ENCODE data around the gene BIK. TPM values are rescaled to one million over a fixed set of nuclear protein-coding genes. Genes with fewer than 3 reads are reported as not detected.

Gene BIK
- total and polyA plus RNA-seq, 2 experiments from 2014 or later, result 9.6 to 9.8 TPM

GRCh38 chr22:43133401-43133800 is 22.9 kb downstream of the BIK start:
- H3K27ac ChIP-seq (ENCODE audit: low read depth), result no peak overlapping the region
- Mint-ChIP-seq H3K27me3 (ENCODE audit: insufficient read depth, low read depth, poor library complexity) (peaks cover 2% of the 10 kb centered on the region), H3K27ac (no peak overlapping the region; the same call in 1 of the 2 replicates), H3K4me3 (no peak overlapping the region), H3K36me3 (ENCODE audit: low read depth) (peaks cover 44% of the 10 kb centered on the region; the same call in 2 of the 3 replicates), H3K9me3 (no peaks in the 10 kb centered on the region), H3K4me1 (peaks cover 7% of the 10 kb centered on the region; the same call in 2 of the 3 replicates)
- H4K20me1 ChIP-seq (replicated peaks; ENCODE audit: insufficient read depth), result 0 out of 2 replicates have a peak, but pooled peaks cover 14% of the 10 kb centered on the region
- no peaks in the 10 kb centered on the region for H3K27me3 ChIP-seq (ENCODE audit: insufficient read depth)
- no peak overlapping the region for H3K4me2 ChIP-seq
- no peak overlapping the region for H3K4me3 ChIP-seq
- no peak overlapping the region for H2AFZ ChIP-seq
- no peak for TF ChIP-seq POLR2AphosphoS5 (IDR thresholded peaks at IDR 0.05; ENCODE audit: low read depth)
- TF ChIP-seq JUNB (IDR thresholded peaks at IDR 0.05; ENCODE audit: unreplicated experiment), result no peak
- no peak for TF ChIP-seq STAT1 (IDR thresholded peaks at IDR 0.05; ENCODE audit: unreplicated experiment)
- TF ChIP-seq EZH2 (IDR thresholded peaks at IDR 0.05; ENCODE audit: low read depth, unreplicated experiment), result no peak
- no peak for TF ChIP-seq NANOG (IDR thresholded peaks at IDR 0.05; ENCODE audit: borderline replicate concordance)
- no peak for TF ChIP-seq ETS1 (IDR thresholded peaks at IDR 0.05)
- no peak for TF ChIP-seq EZH2phosphoT487 (IDR thresholded peaks at IDR 0.05; ENCODE audit: unreplicated experiment)
- no peak for TF ChIP-seq ZNF462 (CRISPR knock-in tag; IDR thresholded peaks at IDR 0.05)
- TF ChIP-seq ZNF331 (CRISPR knock-in tag; IDR thresholded peaks at IDR 0.05; ENCODE audit: low read depth), result no peak
- TF ChIP-seq CREB1 (CRISPR knock-in tag; IDR thresholded peaks at IDR 0.05; ENCODE audit: low read depth), result no peak
- no peak for TF ChIP-seq REST (IDR thresholded peaks at IDR 0.05; ENCODE audit: unreplicated experiment)
- no peak for TF ChIP-seq CTCF (conservative IDR thresholded peaks at IDR 0.05; ENCODE audit: low read depth in 2 of 2)
- no peak for TF ChIP-seq ZNF114 (CRISPR knock-in tag; IDR thresholded peaks at IDR 0.05)
- H3K36me3 ChIP-seq (ENCODE audit: insufficient read depth), result peaks cover 4% of the 10 kb centered on the region; the same call in 1 of the 2 replicates
- no peaks in the 10 kb centered on the region; the same call in 1 of the 2 replicates for H3K4me1 ChIP-seq (ENCODE audit: insufficient read depth)
- no peaks in the 10 kb centered on the region for H3F3A ChIP-seq (replicated peaks; ENCODE audit: low read depth)
- no peak for ATAC-seq
- no peaks in the 10 kb centered on the region for H3K79me2 ChIP-seq (replicated peaks; ENCODE audit: insufficient read depth)
- H3K9me2 ChIP-seq (ENCODE audit: insufficient read depth), result no peaks in the 10 kb centered on the region
- DNase-seq (ENCODE audit: low spot score), result no peak
